HG02973 (cell line): ENCODE data around the gene ZBED1.
"Not testable (repeated sequence)": the region's sequence is repeated elsewhere in the genome, so short reads cannot be mapped to it uniquely, and the experiment has no call there.

Experiments
- ATAC-seq: cut with Tn5 transposase; IDR thresholded peaks from one replicate; pipeline ENCODE4 v1.9.1; 2021; ENCODE audit warnings: moderate library complexity; ENCODE audit not compliant: unreplicated experiment

Gene ZBED1

GRCh38 chrX:2498781-2499302 is 1.9 kb downstream of the ZBED1 start:
- ATAC-seq = no peak

GRCh38 chrX:2497961-2498780 is 2.6 kb downstream of the ZBED1 start:
- ATAC-seq = no peak

GRCh38 chrX:2495595-2495994 is 5.2 kb downstream of the ZBED1 start:
- no peak for ATAC-seq

GRCh38 chrX:2492531-2493218 is 8.1 kb downstream of the ZBED1 start:
- no peak for ATAC-seq

- ATAC-seq = no peak
Observed at GRCh38 chrX:2490634-2491033, 10.1 kb downstream of the ZBED1 start.

GRCh38 chrX:2489446-2490445 is 11.0 kb downstream of the ZBED1 start:
- ATAC-seq = no peak

- no peak for ATAC-seq
Observed at GRCh38 chrX:2488621-2489285, 12.0 kb downstream of the ZBED1 start.

- no peak for ATAC-seq
Observed at GRCh38 chrX:2487366-2487765, 13.4 kb downstream of the ZBED1 start.

- ATAC-seq = no peak
Observed at GRCh38 chrX:2486476-2487133, 14.2 kb downstream of the ZBED1 start.

- ATAC-seq = no peak
Observed at GRCh38 chrX:2485789-2486345, 14.9 kb downstream of the ZBED1 start.

- no peak for ATAC-seq
Observed at GRCh38 chrX:2484721-2485648, 15.8 kb downstream of the ZBED1 start.

- no peak for ATAC-seq
Observed at GRCh38 chrX:2484256-2484655, 16.5 kb downstream of the ZBED1 start.

- no peak for ATAC-seq
Observed at GRCh38 chrX:2483398-2484060, 17.2 kb downstream of the ZBED1 start.

- not testable (repeated sequence) for ATAC-seq
Observed at GRCh38 chrX:2481597-2481996, 19.2 kb downstream of the ZBED1 start.

- ATAC-seq = not testable (repeated sequence)
Observed at GRCh38 chrX:2479982-2480381, 20.8 kb downstream of the ZBED1 start.

GRCh38 chrX:2479420-2479780 is 21.4 kb downstream of the ZBED1 start:
- no peak for ATAC-seq

- ATAC-seq = no peak
Observed at GRCh38 chrX:2478546-2479419, 22.0 kb downstream of the ZBED1 start.
